ENCODE results near the gene TREX2.

GRCh38 chrX:153487590-153488071 is 41.8 kb upstream of the TREX2 start:
- TF ChIP-seq CTCF (conservative IDR thresholded peaks at IDR 0.05; ENCODE audit: low read depth in 2 of 2) (no peak), POLR2AphosphoS5 (IDR thresholded peaks at IDR 0.05; ENCODE audit: low read depth) (no peak), JUNB (IDR thresholded peaks at IDR 0.05; ENCODE audit: unreplicated experiment) (no peak), EZH2 (IDR thresholded peaks at IDR 0.05; ENCODE audit: low read depth, unreplicated experiment) (no peak), ZNF331 (CRISPR knock-in tag; IDR thresholded peaks at IDR 0.05; ENCODE audit: low read depth) (no peak), REST (IDR thresholded peaks at IDR 0.05; ENCODE audit: unreplicated experiment) (no peak), EZH2phosphoT487 (IDR thresholded peaks at IDR 0.05; ENCODE audit: unreplicated experiment) (no peak), ETS1 (IDR thresholded peaks at IDR 0.05) (no peak), CREB1 (CRISPR knock-in tag; IDR thresholded peaks at IDR 0.05; ENCODE audit: low read depth) (no peak), STAT1 (IDR thresholded peaks at IDR 0.05; ENCODE audit: unreplicated experiment) (no peak), ZNF462 (CRISPR knock-in tag; IDR thresholded peaks at IDR 0.05) (no peak), ZNF114 (CRISPR knock-in tag; IDR thresholded peaks at IDR 0.05) (no peak), NANOG (IDR thresholded peaks at IDR 0.05; ENCODE audit: borderline replicate concordance) (no peak)

Data from GM23338 (cell line).